WTC11 (cell line): ENCODE measurements around the gene CEBPE. TPM values are rescaled to one million over a fixed set of nuclear protein-coding genes. Genes with fewer than 3 reads are reported as not detected.

Experiments used
- ATAC-seq: fragments of 200-7000 bp; cut with Tn5 transposase; 2 replicates; pipeline ENCODE4 v1.10.0; 2021; ENCODE audit warnings: mild to moderate bottlenecking, moderate library complexity
- CTCF ChIA-PET: fragments of 300-600 bp; sonication (Branson Sonifier 250); formaldehyde crosslinking; loops from one replicate; lab custom pipeline; 2021; ENCODE audit warnings: antibody characterized with exemption; lab: Charles Lee
- POLR2A ChIA-PET: fragments of 350-600 bp; sonication (Branson Sonifier 250); formaldehyde crosslinking; loops from one replicate; lab custom pipeline; 2021; ENCODE audit warnings: antibody characterized with exemption; lab: Charles Lee
- DNase-seq: peaks from one replicate; pipeline ENCODE4 v3.0.0; 2021; ENCODE audit warnings: low spot score
- H3K27ac Mint-ChIP-seq: 2 replicates; pipeline ENCODE4 v1.8.0; 2021; ENCODE audit warnings: mixed read lengths
- H3K27me3 Mint-ChIP-seq: 2 replicates; pipeline ENCODE4 v1.8.0; 2021; ENCODE audit warnings: low read depth, mild to moderate bottlenecking, moderate library complexity, mixed read lengths
- H3K36me3 Mint-ChIP-seq: 2 replicates; pipeline ENCODE4 v1.8.0; 2021; ENCODE audit warnings: mixed read lengths
- H3K4me1 Mint-ChIP-seq: 2 replicates; pipeline ENCODE4 v1.8.0; 2022; ENCODE audit warnings: mixed read lengths
- H3K4me3 Mint-ChIP-seq: 2 replicates; pipeline ENCODE4 v1.8.0; 2021; ENCODE audit warnings: mild to moderate bottlenecking, moderate library complexity, mixed read lengths
- H3K9me3 Mint-ChIP-seq: 2 replicates; pipeline ENCODE4 v1.8.0; 2021; ENCODE audit warnings: mixed read lengths
- ATF1 ChIP-seq: sonication (generic); formaldehyde crosslinking; IDR thresholded peaks from 2 replicates; pipeline ENCODE4 v1.8.1; 2023; ENCODE audit warnings: mild to moderate bottlenecking, moderate library complexity, missing genetic modification reagents
- FOXP1 ChIP-seq: sonication (generic); formaldehyde crosslinking; IDR thresholded peaks from 2 replicates; pipeline ENCODE4 v1.8.0; 2022; ENCODE audit warnings: missing genetic modification reagents, mild to moderate bottlenecking, moderate library complexity, borderline replicate concordance
- IRF2 ChIP-seq: sonication (generic); formaldehyde crosslinking; IDR thresholded peaks from 2 replicates; pipeline ENCODE4 v1.8.0; 2022; ENCODE audit warnings: low read depth, missing genetic modification reagents, borderline replicate concordance
- NR2C2 ChIP-seq: sonication (generic); formaldehyde crosslinking; IDR thresholded peaks from 2 replicates; pipeline ENCODE4 v1.8.0; 2022; ENCODE audit warnings: mild to moderate bottlenecking, missing genetic modification reagents
- NR3C1 ChIP-seq: sonication (generic); formaldehyde crosslinking; conservative IDR thresholded peaks from 2 replicates; pipeline ENCODE4 v1.8.1; 2023; ENCODE audit warnings: low read depth, mild to moderate bottlenecking, missing genetic modification reagents
- ZNF219 ChIP-seq: sonication (generic); formaldehyde crosslinking; IDR thresholded peaks from 2 replicates; pipeline ENCODE4 v1.8.0; 2023; ENCODE audit warnings: missing genetic modification reagents, mild to moderate bottlenecking, borderline replicate concordance
- ZNF317 ChIP-seq: sonication (generic); formaldehyde crosslinking; IDR thresholded peaks from 2 replicates; pipeline ENCODE4 v1.8.1; 2023; ENCODE audit warnings: low read depth, mild to moderate bottlenecking, moderate library complexity, missing genetic modification reagents, borderline replicate concordance
- ZNF416 ChIP-seq: fragments of 250-450 bp; sonication (Bioruptor Pico); IDR thresholded peaks from 2 replicates; pipeline ENCODE4 v1.9.0; 2021; ENCODE audit warnings: mild to moderate bottlenecking, inconsistent platforms
- total RNA-seq: library from RNA; stranded (reverse); gene quantifications from 3 replicates; pipeline ENCODE4 v1.2.3, GENCODE V29; 2021
- TF ChIP-seq, protein P1 (sequence below): sonication (generic); formaldehyde crosslinking; conservative IDR thresholded peaks from 2 replicates; pipeline ENCODE4 v1.8.1; 2022; ENCODE audit warnings: mild to moderate bottlenecking, missing genetic modification reagents
- TF ChIP-seq, protein P2 (sequence below): sonication (generic); formaldehyde crosslinking; IDR thresholded peaks from 2 replicates; pipeline ENCODE4 v1.8.0; 2023; ENCODE audit warnings: missing genetic modification reagents
- TF ChIP-seq, protein P3 (sequence below): fragments of 250-450 bp; sonication (Bioruptor Pico); IDR thresholded peaks from 2 replicates; pipeline ENCODE4 v1.9.0; 2021; ENCODE audit warnings: mild to moderate bottlenecking
- TF ChIP-seq, protein P4 (sequence below): sonication (generic); formaldehyde crosslinking; IDR thresholded peaks from 2 replicates; pipeline ENCODE4 v1.8.1; 2023; ENCODE audit warnings: mild to moderate bottlenecking, missing genetic modification reagents, moderate library complexity
- TF ChIP-seq, protein P5 (sequence below): sonication (generic); formaldehyde crosslinking; IDR thresholded peaks from 2 replicates; pipeline ENCODE4 v1.8.1; 2023; ENCODE audit warnings: mild to moderate bottlenecking, missing genetic modification reagents
- TF ChIP-seq, protein P6 (sequence below): sonication (generic); formaldehyde crosslinking; IDR thresholded peaks from 2 replicates; pipeline ENCODE4 v1.8.0; 2022; ENCODE audit warnings: missing genetic modification reagents
- TF ChIP-seq, protein P7 (sequence below): sonication (generic); formaldehyde crosslinking; IDR thresholded peaks from 2 replicates; pipeline ENCODE4 v1.8.1; 2023; ENCODE audit warnings: mild to moderate bottlenecking, moderate library complexity, missing genetic modification reagents
- TF ChIP-seq, protein P8 (sequence below): fragments of 250-450 bp; sonication (Bioruptor Pico); IDR thresholded peaks from 2 replicates; pipeline ENCODE4 v2.1.2; 2022; ENCODE audit warnings: mild to moderate bottlenecking, moderate library complexity

Gene CEBPE
- total RNA-seq, 1 experiment from 2014 or later: not detected

DNA sequence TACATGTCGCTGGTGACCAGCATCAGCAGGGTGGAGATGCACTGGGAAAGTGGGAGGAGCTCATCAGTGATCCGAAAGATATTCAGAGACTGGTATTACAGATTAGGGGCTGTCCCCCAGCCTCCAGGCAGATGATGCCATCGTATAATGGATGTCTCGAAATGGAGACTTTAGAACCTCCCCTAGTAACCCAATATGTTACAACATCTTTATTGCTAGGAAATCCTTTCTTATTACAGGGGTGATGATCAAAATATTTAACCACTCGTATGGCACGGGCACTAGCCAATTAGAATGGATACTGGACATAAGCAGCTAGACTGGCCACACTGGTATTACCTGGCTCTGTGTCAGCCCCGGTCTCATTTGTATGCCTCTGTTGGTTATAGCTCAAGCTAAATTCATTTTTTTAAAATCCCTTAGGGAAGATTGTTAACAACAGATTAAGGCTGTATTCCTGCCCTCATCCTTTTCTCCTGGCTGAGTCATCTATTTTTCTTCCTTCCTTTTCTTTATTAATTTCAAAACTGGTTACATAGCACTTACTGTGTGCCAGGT, 10.8 kb upstream of the CEBPE start:
- DNase-seq (no peak), ATAC-seq (no peak)
- no peaks in the 10 kb centered on the region for H3K9me3 Mint-ChIP-seq
- H3K4me1 Mint-ChIP-seq: peaks cover 14% of the 10 kb centered on the region
- CTCF ChIA-PET: interaction anchor here (2.0 kb wide), 1 partner anchor 9 kb away, joined by 9 read pairs; no protein-coding TSS in a partner anchor
- H3K36me3 Mint-ChIP-seq: peaks cover 57% of the 10 kb centered on the region
- POLR2A ChIA-PET: interaction anchor here (1.3 kb wide), 1 partner anchor 25 kb away, joined by 3 read pairs; no protein-coding TSS in a partner anchor
- TF ChIP-seq ATF1 (no peak), NR2C2 (no peak), ZNF219 (CRISPR knock-in tag) (no peak), ZNF317 (CRISPR knock-in tag) (no peak), IRF2 (CRISPR knock-in tag) (no peak), FOXP1 (CRISPR knock-in tag) (no peak), NR3C1 (CRISPR knock-in tag) (no peak), ZNF416 (CRISPR knock-in tag) (no peak)
- TF ChIP-seq, protein P1, sequence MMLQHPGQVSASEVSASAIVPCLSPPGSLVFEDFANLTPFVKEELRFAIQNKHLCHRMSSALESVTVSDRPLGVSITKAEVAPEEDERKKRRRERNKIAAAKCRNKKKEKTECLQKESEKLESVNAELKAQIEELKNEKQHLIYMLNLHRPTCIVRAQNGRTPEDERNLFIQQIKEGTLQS (CRISPR knock-in tag): no peak
- TF ChIP-seq, protein P2, sequence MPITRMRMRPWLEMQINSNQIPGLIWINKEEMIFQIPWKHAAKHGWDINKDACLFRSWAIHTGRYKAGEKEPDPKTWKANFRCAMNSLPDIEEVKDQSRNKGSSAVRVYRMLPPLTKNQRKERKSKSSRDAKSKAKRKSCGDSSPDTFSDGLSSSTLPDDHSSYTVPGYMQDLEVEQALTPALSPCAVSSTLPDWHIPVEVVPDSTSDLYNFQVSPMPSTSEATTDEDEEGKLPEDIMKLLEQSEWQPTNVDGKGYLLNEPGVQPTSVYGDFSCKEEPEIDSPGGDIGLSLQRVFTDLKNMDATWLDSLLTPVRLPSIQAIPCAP: no peak
- TF ChIP-seq, protein P3, sequence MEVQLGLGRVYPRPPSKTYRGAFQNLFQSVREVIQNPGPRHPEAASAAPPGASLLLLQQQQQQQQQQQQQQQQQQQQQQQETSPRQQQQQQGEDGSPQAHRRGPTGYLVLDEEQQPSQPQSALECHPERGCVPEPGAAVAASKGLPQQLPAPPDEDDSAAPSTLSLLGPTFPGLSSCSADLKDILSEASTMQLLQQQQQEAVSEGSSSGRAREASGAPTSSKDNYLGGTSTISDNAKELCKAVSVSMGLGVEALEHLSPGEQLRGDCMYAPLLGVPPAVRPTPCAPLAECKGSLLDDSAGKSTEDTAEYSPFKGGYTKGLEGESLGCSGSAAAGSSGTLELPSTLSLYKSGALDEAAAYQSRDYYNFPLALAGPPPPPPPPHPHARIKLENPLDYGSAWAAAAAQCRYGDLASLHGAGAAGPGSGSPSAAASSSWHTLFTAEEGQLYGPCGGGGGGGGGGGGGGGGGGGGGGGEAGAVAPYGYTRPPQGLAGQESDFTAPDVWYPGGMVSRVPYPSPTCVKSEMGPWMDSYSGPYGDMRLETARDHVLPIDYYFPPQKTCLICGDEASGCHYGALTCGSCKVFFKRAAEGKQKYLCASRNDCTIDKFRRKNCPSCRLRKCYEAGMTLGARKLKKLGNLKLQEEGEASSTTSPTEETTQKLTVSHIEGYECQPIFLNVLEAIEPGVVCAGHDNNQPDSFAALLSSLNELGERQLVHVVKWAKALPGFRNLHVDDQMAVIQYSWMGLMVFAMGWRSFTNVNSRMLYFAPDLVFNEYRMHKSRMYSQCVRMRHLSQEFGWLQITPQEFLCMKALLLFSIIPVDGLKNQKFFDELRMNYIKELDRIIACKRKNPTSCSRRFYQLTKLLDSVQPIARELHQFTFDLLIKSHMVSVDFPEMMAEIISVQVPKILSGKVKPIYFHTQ (CRISPR knock-in tag): no peak
- TF ChIP-seq, protein P4, sequence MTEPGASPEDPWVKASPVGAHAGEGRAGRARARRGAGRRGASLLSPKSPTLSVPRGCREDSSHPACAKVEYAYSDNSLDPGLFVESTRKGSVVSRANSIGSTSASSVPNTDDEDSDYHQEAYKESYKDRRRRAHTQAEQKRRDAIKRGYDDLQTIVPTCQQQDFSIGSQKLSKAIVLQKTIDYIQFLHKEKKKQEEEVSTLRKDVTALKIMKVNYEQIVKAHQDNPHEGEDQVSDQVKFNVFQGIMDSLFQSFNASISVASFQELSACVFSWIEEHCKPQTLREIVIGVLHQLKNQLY (CRISPR knock-in tag): no peak
- TF ChIP-seq, protein P5, sequence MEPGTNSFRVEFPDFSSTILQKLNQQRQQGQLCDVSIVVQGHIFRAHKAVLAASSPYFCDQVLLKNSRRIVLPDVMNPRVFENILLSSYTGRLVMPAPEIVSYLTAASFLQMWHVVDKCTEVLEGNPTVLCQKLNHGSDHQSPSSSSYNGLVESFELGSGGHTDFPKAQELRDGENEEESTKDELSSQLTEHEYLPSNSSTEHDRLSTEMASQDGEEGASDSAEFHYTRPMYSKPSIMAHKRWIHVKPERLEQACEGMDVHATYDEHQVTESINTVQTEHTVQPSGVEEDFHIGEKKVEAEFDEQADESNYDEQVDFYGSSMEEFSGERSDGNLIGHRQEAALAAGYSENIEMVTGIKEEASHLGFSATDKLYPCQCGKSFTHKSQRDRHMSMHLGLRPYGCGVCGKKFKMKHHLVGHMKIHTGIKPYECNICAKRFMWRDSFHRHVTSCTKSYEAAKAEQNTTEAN (CRISPR knock-in tag): no peak
- TF ChIP-seq, protein P6, sequence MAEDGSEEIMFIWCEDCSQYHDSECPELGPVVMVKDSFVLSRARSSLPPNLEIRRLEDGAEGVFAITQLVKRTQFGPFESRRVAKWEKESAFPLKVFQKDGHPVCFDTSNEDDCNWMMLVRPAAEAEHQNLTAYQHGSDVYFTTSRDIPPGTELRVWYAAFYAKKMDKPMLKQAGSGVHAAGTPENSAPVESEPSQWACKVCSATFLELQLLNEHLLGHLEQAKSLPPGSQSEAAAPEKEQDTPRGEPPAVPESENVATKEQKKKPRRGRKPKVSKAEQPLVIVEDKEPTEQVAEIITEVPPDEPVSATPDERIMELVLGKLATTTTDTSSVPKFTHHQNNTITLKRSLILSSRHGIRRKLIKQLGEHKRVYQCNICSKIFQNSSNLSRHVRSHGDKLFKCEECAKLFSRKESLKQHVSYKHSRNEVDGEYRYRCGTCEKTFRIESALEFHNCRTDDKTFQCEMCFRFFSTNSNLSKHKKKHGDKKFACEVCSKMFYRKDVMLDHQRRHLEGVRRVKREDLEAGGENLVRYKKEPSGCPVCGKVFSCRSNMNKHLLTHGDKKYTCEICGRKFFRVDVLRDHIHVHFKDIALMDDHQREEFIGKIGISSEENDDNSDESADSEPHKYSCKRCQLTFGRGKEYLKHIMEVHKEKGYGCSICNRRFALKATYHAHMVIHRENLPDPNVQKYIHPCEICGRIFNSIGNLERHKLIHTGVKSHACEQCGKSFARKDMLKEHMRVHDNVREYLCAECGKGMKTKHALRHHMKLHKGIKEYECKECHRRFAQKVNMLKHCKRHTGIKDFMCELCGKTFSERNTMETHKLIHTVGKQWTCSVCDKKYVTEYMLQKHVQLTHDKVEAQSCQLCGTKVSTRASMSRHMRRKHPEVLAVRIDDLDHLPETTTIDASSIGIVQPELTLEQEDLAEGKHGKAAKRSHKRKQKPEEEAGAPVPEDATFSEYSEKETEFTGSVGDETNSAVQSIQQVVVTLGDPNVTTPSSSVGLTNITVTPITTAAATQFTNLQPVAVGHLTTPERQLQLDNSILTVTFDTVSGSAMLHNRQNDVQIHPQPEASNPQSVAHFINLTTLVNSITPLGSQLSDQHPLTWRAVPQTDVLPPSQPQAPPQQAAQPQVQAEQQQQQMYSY: no peak
- TF ChIP-seq, protein P7, sequence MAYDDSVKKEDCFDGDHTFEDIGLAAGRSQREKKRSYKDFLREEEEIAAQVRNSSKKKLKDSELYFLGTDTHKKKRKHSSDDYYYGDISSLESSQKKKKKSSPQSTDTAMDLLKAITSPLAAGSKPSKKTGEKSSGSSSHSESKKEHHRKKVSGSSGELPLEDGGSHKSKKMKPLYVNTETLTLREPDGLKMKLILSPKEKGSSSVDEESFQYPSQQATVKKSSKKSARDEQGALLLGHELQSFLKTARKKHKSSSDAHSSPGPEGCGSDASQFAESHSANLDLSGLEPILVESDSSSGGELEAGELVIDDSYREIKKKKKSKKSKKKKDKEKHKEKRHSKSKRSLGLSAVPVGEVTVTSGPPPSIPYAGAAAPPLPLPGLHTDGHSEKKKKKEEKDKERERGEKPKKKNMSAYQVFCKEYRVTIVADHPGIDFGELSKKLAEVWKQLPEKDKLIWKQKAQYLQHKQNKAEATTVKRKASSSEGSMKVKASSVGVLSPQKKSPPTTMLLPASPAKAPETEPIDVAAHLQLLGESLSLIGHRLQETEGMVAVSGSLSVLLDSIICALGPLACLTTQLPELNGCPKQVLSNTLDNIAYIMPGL: no peak
- TF ChIP-seq, protein P8, sequence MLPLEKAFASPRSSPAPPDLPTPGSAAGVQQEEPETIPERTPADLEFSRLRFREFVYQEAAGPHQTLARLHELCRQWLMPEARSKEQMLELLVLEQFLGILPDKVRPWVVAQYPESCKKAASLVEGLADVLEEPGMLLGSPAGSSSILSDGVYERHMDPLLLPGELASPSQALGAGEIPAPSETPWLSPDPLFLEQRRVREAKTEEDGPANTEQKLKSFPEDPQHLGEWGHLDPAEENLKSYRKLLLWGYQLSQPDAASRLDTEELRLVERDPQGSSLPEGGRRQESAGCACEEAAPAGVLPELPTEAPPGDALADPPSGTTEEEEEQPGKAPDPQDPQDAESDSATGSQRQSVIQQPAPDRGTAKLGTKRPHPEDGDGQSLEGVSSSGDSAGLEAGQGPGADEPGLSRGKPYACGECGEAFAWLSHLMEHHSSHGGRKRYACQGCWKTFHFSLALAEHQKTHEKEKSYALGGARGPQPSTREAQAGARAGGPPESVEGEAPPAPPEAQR (CRISPR knock-in tag): no peak
- H3K4me3 Mint-ChIP-seq: no peak overlapping the region
- no peaks in the 10 kb centered on the region for H3K27me3 Mint-ChIP-seq
- no peak overlapping the region for H3K27ac Mint-ChIP-seq
